Neural cell (in vitro differentiated cells): ENCODE data around the gene FAM117A. TPM values are rescaled to one million over a fixed set of nuclear protein-coding genes. Genes with fewer than 3 reads are reported as not detected.

Experiments
- H2AFZ ChIP-seq: fragments of 200-600, 300-800 bp; sonication (generic), shearing (Covaris generic); 2 replicates; pipeline ENCODE4 v1.6.0; 2014; ENCODE audit warnings: low read depth, mild to moderate bottlenecking, antibody characterized with exemption, low read length, moderate library complexity
- H3F3A ChIP-seq: fragments of 200-600 bp; shearing (Covaris generic); 2 replicates; pipeline ENCODE4 v1.6.1; 2016; ENCODE audit warnings: mild to moderate bottlenecking, moderate library complexity, mixed read lengths, antibody characterized with exemption, low read length; ENCODE audit not compliant: insufficient read depth, poor library complexity, severe bottlenecking
- H3K27ac ChIP-seq: fragments of 200-600, 300-800 bp; sonication (generic), shearing (Covaris generic); 2 replicates; pipeline ENCODE4 v1.5.1; 2014; ENCODE audit warnings: mild to moderate bottlenecking, low read length, moderate library complexity
- H3K27me3 ChIP-seq: fragments of 300-800, 200-600 bp; sonication (generic), shearing (Covaris generic); 2 replicates; pipeline ENCODE4 v1.6.0; 2014; ENCODE audit warnings: mild to moderate bottlenecking, low read depth, low read length, moderate library complexity; ENCODE audit not compliant: insufficient read depth
- H3K36me3 ChIP-seq: fragments of 300-800, 200-600 bp; sonication (generic), shearing (Covaris generic); 2 replicates; pipeline ENCODE4 v1.5.1; 2014; ENCODE audit warnings: mild to moderate bottlenecking, antibody characterized with exemption, low read length, moderate library complexity; ENCODE audit not compliant: insufficient read depth
- H3K4me2 ChIP-seq: fragments of 300-800, 200-600 bp; sonication (generic), shearing (Covaris generic); 2 replicates; pipeline ENCODE4 v1.6.0; 2014; ENCODE audit warnings: mild to moderate bottlenecking, low read length
- H3K4me3 ChIP-seq: fragments of 300-800, 200-600 bp; sonication (generic), shearing (Covaris generic); 2 replicates; pipeline ENCODE4 v1.5.1; 2014; ENCODE audit warnings: mild to moderate bottlenecking, low read length, moderate library complexity
- H3K79me2 ChIP-seq: fragments of 200-600 bp; shearing (Covaris generic); replicated peaks from 2 replicates; pipeline ENCODE4 v1.6.0; 2014; ENCODE audit warnings: mild to moderate bottlenecking, low read length, moderate library complexity; ENCODE audit not compliant: insufficient read depth
- H3K9ac ChIP-seq: fragments of 300-800, 200-600 bp; sonication (generic), shearing (Covaris generic); 2 replicates; pipeline ENCODE4 v1.6.1; 2016; ENCODE audit warnings: mild to moderate bottlenecking, low read length, mixed read lengths
- H3K9me2 ChIP-seq: fragments of 200-600 bp; shearing (Covaris generic); 2 replicates; pipeline ENCODE4 v1.6.1; 2016; ENCODE audit warnings: mild to moderate bottlenecking, low read length, mixed read lengths; ENCODE audit not compliant: insufficient read depth
- H3K9me3 ChIP-seq: fragments of 200-600, 300-800 bp; sonication (generic), shearing (Covaris generic); 2 replicates; pipeline ENCODE4 v1.6.1; 2016; ENCODE audit warnings: mild to moderate bottlenecking, mixed run types, low read length, moderate library complexity, mixed read lengths
- H4K20me1 ChIP-seq: fragments of 200-600 bp; shearing (Covaris generic); 2 replicates; pipeline ENCODE4 v1.6.1; 2016; ENCODE audit warnings: mild to moderate bottlenecking, mixed run types; ENCODE audit not compliant: insufficient read depth
- CTCF ChIP-seq: fragments of 450-650 bp; IDR thresholded peaks from 2 replicates; pipeline ENCODE4 v1.5.1; 2014; ENCODE audit warnings: antibody characterized with exemption, mild to moderate bottlenecking, moderate library complexity; ENCODE audit not compliant: poor library complexity, severe bottlenecking
- EP300 ChIP-seq: fragments of 450-650 bp; conservative IDR thresholded peaks from 2 replicates; pipeline ENCODE4 v1.6.1; 2014; ENCODE audit warnings: antibody characterized with exemption, mild to moderate bottlenecking, moderate library complexity; ENCODE audit not compliant: poor library complexity, severe bottlenecking
- EZH2 ChIP-seq: fragments of 200-600, 300-800 bp; shearing (Covaris generic), sonication (generic); IDR thresholded peaks from 2 replicates; pipeline ENCODE4 v1.6.1; 2014; ENCODE audit warnings: antibody characterized with exemption, low read length, borderline replicate concordance, mild to moderate bottlenecking; ENCODE audit not compliant: insufficient read depth, poor library complexity, severe bottlenecking
- MXI1 ChIP-seq: fragments of 450-650 bp; conservative IDR thresholded peaks from 2 replicates; pipeline ENCODE4 v1.6.1; 2014; ENCODE audit warnings: antibody characterized with exemption, mild to moderate bottlenecking; ENCODE audit not compliant: poor library complexity, severe bottlenecking
- POLR2AphosphoS5 ChIP-seq: IDR thresholded peaks from 2 replicates; pipeline ENCODE4 v1.6.1; 2012
- RAD21 ChIP-seq: fragments of 450-650 bp; conservative IDR thresholded peaks from 2 replicates; pipeline ENCODE4 v1.6.1; 2014; ENCODE audit warnings: antibody characterized with exemption, mild to moderate bottlenecking, moderate library complexity
- SMC3 ChIP-seq: fragments of 450-650 bp; conservative IDR thresholded peaks from 2 replicates; pipeline ENCODE4 v1.6.1; 2014; ENCODE audit warnings: antibody characterized with exemption, mild to moderate bottlenecking, moderate library complexity; ENCODE audit not compliant: poor library complexity
- TAF1 ChIP-seq: IDR thresholded peaks from 2 replicates; pipeline ENCODE4 v1.6.1; 2012; ENCODE audit warnings: low read depth
- polyA plus RNA-seq: library from polyadenylated mRNA; depleted of rRNA; stranded (reverse); fragments of >200 nt; gene quantifications from 2 replicates; pipeline ENCODE4 v1.2.3, GENCODE V29; 2014
- TF ChIP-seq, protein P1 (sequence below): IDR thresholded peaks from 2 replicates; pipeline ENCODE4 v1.6.1; 2012; ENCODE audit warnings: borderline replicate concordance

Gene FAM117A
- polyA plus RNA-seq, 1 donor from 2014 or later: 3.7 TPM

DNA sequence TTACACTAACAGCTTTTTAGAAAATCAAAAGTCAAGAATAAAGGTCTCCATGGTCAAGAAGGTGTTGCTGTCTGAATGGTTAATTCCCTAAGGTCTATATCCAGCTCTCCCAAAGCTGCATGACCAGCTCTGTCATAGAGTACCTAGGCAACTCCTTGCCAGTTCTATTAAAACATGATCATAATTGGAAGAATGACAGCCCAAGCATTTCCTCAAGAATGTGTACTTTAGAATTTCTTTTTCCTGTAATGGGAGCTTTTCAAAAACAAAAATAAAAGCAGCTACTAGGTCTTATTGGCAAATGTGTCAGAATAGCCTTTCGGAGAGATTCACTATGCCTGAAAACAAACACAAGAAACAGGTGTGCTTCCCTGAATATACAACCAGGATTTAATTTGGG lies 93.9 kb downstream of the FAM117A start:
- Histone ChIP-seq H3K79me2 (peaks cover 46% of the 10 kb centered on the region), H3K4me2 (no peak overlapping the region), H3F3A (no peaks in the 10 kb centered on the region), H3K9me2 (no peaks in the 10 kb centered on the region), H3K27me3 (no peaks in the 10 kb centered on the region), H3K9me3 (no peaks in the 10 kb centered on the region), H3K36me3 (no peaks in the 10 kb centered on the region), H3K9ac (no peak overlapping the region), H4K20me1 (no peaks in the 10 kb centered on the region), H2AFZ (no peak overlapping the region), H3K27ac (no peak overlapping the region), H3K4me3 (no peak overlapping the region)
- TF ChIP-seq MXI1 (no peak), EP300 (no peak), TAF1 (no peak), EZH2 (no peak), CTCF (no peak), RAD21 (no peak), SMC3 (no peak), POLR2AphosphoS5 (no peak)
- TF ChIP-seq, protein P1, sequence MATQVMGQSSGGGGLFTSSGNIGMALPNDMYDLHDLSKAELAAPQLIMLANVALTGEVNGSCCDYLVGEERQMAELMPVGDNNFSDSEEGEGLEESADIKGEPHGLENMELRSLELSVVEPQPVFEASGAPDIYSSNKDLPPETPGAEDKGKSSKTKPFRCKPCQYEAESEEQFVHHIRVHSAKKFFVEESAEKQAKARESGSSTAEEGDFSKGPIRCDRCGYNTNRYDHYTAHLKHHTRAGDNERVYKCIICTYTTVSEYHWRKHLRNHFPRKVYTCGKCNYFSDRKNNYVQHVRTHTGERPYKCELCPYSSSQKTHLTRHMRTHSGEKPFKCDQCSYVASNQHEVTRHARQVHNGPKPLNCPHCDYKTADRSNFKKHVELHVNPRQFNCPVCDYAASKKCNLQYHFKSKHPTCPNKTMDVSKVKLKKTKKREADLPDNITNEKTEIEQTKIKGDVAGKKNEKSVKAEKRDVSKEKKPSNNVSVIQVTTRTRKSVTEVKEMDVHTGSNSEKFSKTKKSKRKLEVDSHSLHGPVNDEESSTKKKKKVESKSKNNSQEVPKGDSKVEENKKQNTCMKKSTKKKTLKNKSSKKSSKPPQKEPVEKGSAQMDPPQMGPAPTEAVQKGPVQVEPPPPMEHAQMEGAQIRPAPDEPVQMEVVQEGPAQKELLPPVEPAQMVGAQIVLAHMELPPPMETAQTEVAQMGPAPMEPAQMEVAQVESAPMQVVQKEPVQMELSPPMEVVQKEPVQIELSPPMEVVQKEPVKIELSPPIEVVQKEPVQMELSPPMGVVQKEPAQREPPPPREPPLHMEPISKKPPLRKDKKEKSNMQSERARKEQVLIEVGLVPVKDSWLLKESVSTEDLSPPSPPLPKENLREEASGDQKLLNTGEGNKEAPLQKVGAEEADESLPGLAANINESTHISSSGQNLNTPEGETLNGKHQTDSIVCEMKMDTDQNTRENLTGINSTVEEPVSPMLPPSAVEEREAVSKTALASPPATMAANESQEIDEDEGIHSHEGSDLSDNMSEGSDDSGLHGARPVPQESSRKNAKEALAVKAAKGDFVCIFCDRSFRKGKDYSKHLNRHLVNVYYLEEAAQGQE: no peak

DNA sequence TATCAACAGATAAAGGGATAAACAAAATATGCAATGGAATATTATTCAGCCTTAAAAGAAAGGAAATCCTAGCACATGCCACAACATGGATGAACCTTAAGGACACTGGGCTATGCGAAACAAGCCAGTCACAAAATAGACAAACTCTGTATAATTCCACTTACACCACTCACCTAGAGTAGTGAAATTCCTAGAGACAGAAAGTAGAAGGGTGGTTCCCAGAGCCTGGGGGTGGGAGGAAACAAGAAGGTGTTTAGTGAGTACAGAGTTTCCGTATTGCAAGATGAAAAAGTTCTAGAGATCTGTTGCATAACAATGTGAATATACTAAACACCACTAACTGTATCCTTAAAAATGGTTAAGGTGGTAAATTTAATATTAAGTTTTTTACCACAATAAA lies 96.1 kb downstream of the FAM117A start:
- Histone ChIP-seq H3F3A (no peaks in the 10 kb centered on the region), H3K79me2 (peaks cover 28% of the 10 kb centered on the region), H3K27me3 (no peaks in the 10 kb centered on the region), H4K20me1 (no peaks in the 10 kb centered on the region), H3K9ac (no peak overlapping the region), H3K4me3 (no peak overlapping the region), H3K4me2 (no peak overlapping the region), H3K27ac (no peak overlapping the region), H3K9me3 (no peaks in the 10 kb centered on the region), H3K36me3 (no peaks in the 10 kb centered on the region), H3K9me2 (no peaks in the 10 kb centered on the region), H2AFZ (no peak overlapping the region)
- TF ChIP-seq EZH2 (no peak), MXI1 (no peak)

GRCh38 chr17:49664706-49665211 lies 99.2 kb downstream of the FAM117A start:
- no peak overlapping the region for H2AFZ ChIP-seq
- no peaks in the 10 kb centered on the region for H3K9me2 ChIP-seq
- no peaks in the 10 kb centered on the region for H3K9me3 ChIP-seq
- H4K20me1 ChIP-seq: no peaks in the 10 kb centered on the region
- peaks cover 15% of the 10 kb centered on the region for H3K79me2 ChIP-seq
- no peak overlapping the region for H3K4me3 ChIP-seq
- H3K36me3 ChIP-seq: no peaks in the 10 kb centered on the region
- H3F3A ChIP-seq: no peaks in the 10 kb centered on the region
- H3K4me2 ChIP-seq: no peak overlapping the region
- TF ChIP-seq CTCF (no peak), SMC3 (no peak), TAF1 (no peak), POLR2AphosphoS5 (no peak), RAD21 (no peak), EZH2 (no peak), MXI1 (no peak), EP300 (no peak)
- TF ChIP-seq, protein P1: no peak
- no peaks in the 10 kb centered on the region for H3K27me3 ChIP-seq
- H3K27ac ChIP-seq: no peak overlapping the region
- no peak overlapping the region for H3K9ac ChIP-seq
